PC-9 (cell line): ENCODE measurements around the gene HNRNPC. TPM values are rescaled to one million over a fixed set of nuclear protein-coding genes. Genes with fewer than 3 reads are reported as not detected.
A peak's percentile ranks its signal among the peaks of the same experiment; 100 is the strongest.
"Not testable (repeated sequence)": the region's sequence is repeated elsewhere in the genome, so short reads cannot be mapped to it uniquely, and the experiment has no call there.

Source experiments
- BruUV-seq: library from RNA; stranded (reverse); fragments of 400-500 nt; replicated peaks from 2 replicates; lab custom pipeline; 2021; lab: Mats Ljungman, UMichigan
- CTCF ChIA-PET: fragments of 300-600 bp; sonication (Branson Sonifier 250); formaldehyde crosslinking; loops from one replicate; lab custom pipeline; 2022; ENCODE audit warnings: antibody characterized with exemption; lab: Charles Lee
- POLR2A ChIA-PET: fragments of 300-600 bp; sonication (Branson Sonifier 250); formaldehyde crosslinking; loops from one replicate; lab custom pipeline; 2022; ENCODE audit warnings: antibody characterized with exemption; ENCODE audit not compliant: unreplicated experiment; lab: Charles Lee
- DNase-seq, 2 experiments: peaks; one replicate each; pipeline versions ENCODE4 v3.0.0 to v3.0.0-alpha.2; 2015 to 2022; ENCODE audit warnings: mixed read lengths in 1 of 2
- H2AFZ ChIP-seq: fragments of 200-600 bp; sonication (generic); 2 replicates; pipeline ENCODE4 v1.8.1; 2017; ENCODE audit warnings: antibody characterized with exemption
- H3F3A ChIP-seq: fragments of 200-600 bp; sonication (generic); 2 replicates; pipeline ENCODE4 v1.8.1; 2017; ENCODE audit warnings: antibody characterized with exemption, mild to moderate bottlenecking, low read depth; ENCODE audit not compliant: insufficient read depth
- H3K27ac ChIP-seq: fragments of 200-600 bp; sonication (generic); 2 replicates; pipeline ENCODE4 v1.6.1; 2016; ENCODE audit warnings: mixed run types
- H3K27me3 ChIP-seq: fragments of 200-600 bp; sonication (generic); 2 replicates; pipeline ENCODE4 v1.6.1; 2016; ENCODE audit warnings: low read depth, mixed run types; ENCODE audit not compliant: insufficient read depth
- H3K36me3 ChIP-seq: fragments of 200-600 bp; sonication (generic); 2 replicates; pipeline ENCODE4 v1.6.1; 2016; ENCODE audit warnings: low read depth, mixed run types
- H3K4me1 ChIP-seq: fragments of 200-600 bp; sonication (generic); replicated peaks from 2 replicates; pipeline ENCODE4 v1.6.1; 2016; ENCODE audit warnings: mixed run types; ENCODE audit not compliant: insufficient read depth
- H3K4me2 ChIP-seq: fragments of 200-600 bp; sonication (generic); 2 replicates; pipeline ENCODE4 v1.6.1; 2017; ENCODE audit warnings: mixed run types
- H3K4me3 ChIP-seq: fragments of 200-600 bp; sonication (generic); 2 replicates; pipeline ENCODE4 v1.6.1; 2016; ENCODE audit warnings: mixed run types
- H3K79me2 ChIP-seq: fragments of 200-600 bp; sonication (generic); 2 replicates; pipeline ENCODE4 v1.6.1; 2017; ENCODE audit warnings: low read depth, mixed run types
- H3K9me2 ChIP-seq: fragments of 200-600 bp; sonication (generic); 2 replicates; pipeline ENCODE4 v1.8.1; 2017; ENCODE audit warnings: mild to moderate bottlenecking; ENCODE audit not compliant: insufficient read depth
- H3K9me3 ChIP-seq: fragments of 200-600 bp; sonication (generic); 2 replicates; pipeline ENCODE4 v1.8.1; 2016; ENCODE audit warnings: low read depth; ENCODE audit not compliant: insufficient read depth
- H4K20me1 ChIP-seq: fragments of 200-600 bp; sonication (generic); 2 replicates; pipeline ENCODE4 v1.8.1; 2017; ENCODE audit not compliant: insufficient read depth
- CTCF ChIP-seq: fragments of 200-600 bp; sonication (generic); conservative IDR thresholded peaks from 2 replicates; pipeline ENCODE4 v1.6.1; 2017; ENCODE audit warnings: mixed run types, antibody characterized with exemption, mild to moderate bottlenecking, moderate library complexity
- EZH2 ChIP-seq: fragments of 200-600 bp; sonication (generic); IDR thresholded peaks from 2 replicates; pipeline ENCODE4 v1.8.0; 2017; ENCODE audit warnings: antibody characterized with exemption, low read depth
- intact Hi-C: fragments of 100-400 bp; cut with micrococcal nuclease; formaldehyde crosslinking; loops from one replicate; pipeline ENCODE4 v1.10.0; 2022; ENCODE audit not compliant: unreplicated experiment
- total RNA-seq: library from RNA; stranded (reverse); gene quantifications from 2 replicates; pipeline ENCODE4 v1.2.3, GENCODE V29; 2021

The HNRNPC gene
- total RNA-seq, 1 experiment from 2014 or later = 550 TPM

- BruUV-seq = no TSS peak
- Histone ChIP-seq H3K4me2 (no peak overlapping the region), H3K36me3 (peaks cover 76% of the 10 kb centered on the region), H3F3A (peaks cover 99% of the 10 kb centered on the region), H3K79me2 (peaks cover 95% of the 10 kb centered on the region), H2AFZ (no peak overlapping the region), H3K4me1 (no peaks in the 10 kb centered on the region), H3K9me2 (no peaks in the 10 kb centered on the region), H3K27ac (no peak overlapping the region), H3K9me3 (no peaks in the 10 kb centered on the region), H4K20me1 (peaks cover 98% of the 10 kb centered on the region), H3K4me3 (no peak overlapping the region), H3K27me3 (no peaks in the 10 kb centered on the region)
- CTCF ChIA-PET = no interaction called here
- TF ChIP-seq EZH2 (no peak), CTCF (no peak)
- POLR2A ChIA-PET = no interaction called here
- DNase-seq = no peak
- intact Hi-C loops = no loop called here
Observed at GRCh38 chr14:21215879-21216251, 53.4 kb downstream of the HNRNPC start.

GRCh38 chr14:21215130-21215878 is 53.9 kb downstream of the HNRNPC start:
- Histone ChIP-seq H3K4me2 (no peak overlapping the region), H3K27me3 (no peaks in the 10 kb centered on the region), H3K27ac (peak overlapping the region; percentile 15), H3K9me2 (no peaks in the 10 kb centered on the region), H2AFZ (no peak overlapping the region), H3K4me1 (no peaks in the 10 kb centered on the region), H3K79me2 (peaks cover 89% of the 10 kb centered on the region), H3K9me3 (no peaks in the 10 kb centered on the region), H3K4me3 (no peak overlapping the region), H3K36me3 (peaks cover 71% of the 10 kb centered on the region), H3F3A (peaks cover 96% of the 10 kb centered on the region), H4K20me1 (peaks cover 94% of the 10 kb centered on the region)
- POLR2A ChIA-PET = no interaction called here
- CTCF ChIA-PET = no interaction called here
- no peak for TF ChIP-seq EZH2
- no peak for TF ChIP-seq CTCF
- DNase-seq = no peak
- BruUV-seq = no TSS peak
- intact Hi-C loops = no loop called here

DNA sequence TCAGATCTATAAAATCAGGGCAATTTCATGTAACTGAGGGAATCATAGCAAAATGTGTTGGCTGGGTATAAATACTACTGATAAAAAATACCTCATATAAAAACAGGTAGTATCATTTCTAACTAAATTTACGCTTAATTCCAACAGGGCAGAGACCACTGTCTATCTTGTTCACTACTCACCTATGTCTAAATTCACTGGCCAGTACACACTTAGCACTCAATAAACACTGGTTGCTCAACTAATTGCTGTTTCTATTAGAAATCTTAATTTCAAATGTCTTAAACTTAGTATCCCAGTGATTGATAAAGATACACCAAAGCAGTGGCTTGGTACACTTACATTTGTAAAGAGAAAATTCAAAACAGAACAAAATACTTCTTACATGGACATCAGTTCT is 55.6 kb downstream of the HNRNPC start:
- 0 out of 2 replicates have a peak overlapping the region, but pooled peaks have one; percentile 15 for H3K27ac ChIP-seq
- H3K9me3 ChIP-seq = no peaks in the 10 kb centered on the region
- no peak overlapping the region for H3K4me3 ChIP-seq
- H3F3A ChIP-seq = peaks cover 96% of the 10 kb centered on the region
- no TSS peak for BruUV-seq
- no peaks in the 10 kb centered on the region for H3K4me1 ChIP-seq
- ChIA-PET POLR2A (no interaction called here), CTCF (no interaction called here)
- DNase-seq = no peak
- no peak overlapping the region for H2AFZ ChIP-seq
- no peak overlapping the region for H3K4me2 ChIP-seq
- peaks cover 75% of the 10 kb centered on the region for H3K36me3 ChIP-seq
- TF ChIP-seq CTCF (no peak), EZH2 (no peak)
- H3K79me2 ChIP-seq = peaks cover 83% of the 10 kb centered on the region
- intact Hi-C loops = no loop called here
- H4K20me1 ChIP-seq = peaks cover 94% of the 10 kb centered on the region
- H3K9me2 ChIP-seq = no peaks in the 10 kb centered on the region
- no peaks in the 10 kb centered on the region for H3K27me3 ChIP-seq

DNA sequence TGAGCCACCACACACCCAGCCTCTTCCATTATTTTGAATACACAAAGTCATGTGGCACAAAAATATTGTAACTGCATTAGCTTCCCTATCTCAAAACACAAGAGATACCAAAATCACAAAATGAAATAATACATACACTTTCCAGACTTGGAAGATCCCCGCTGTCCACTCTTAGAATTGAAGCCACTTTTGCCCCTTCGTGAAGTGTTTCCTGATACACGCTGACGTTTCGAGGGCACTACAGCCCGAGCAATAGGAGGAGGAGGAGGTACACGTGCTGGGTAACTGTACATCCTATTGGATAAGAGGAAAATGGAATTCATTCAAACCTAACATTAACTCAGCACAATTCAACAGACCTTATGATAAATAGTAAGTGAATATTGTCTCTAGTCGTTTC is 56.4 kb downstream of the HNRNPC start:
- H3K4me1 ChIP-seq, BruUV-seq, intact Hi-C loops, DNase-seq, CTCF ChIA-PET, H3K4me3 ChIP-seq, H3K4me2 ChIP-seq, H2AFZ ChIP-seq, H3K9me2 ChIP-seq, H3K9me3 ChIP-seq, H3K27me3 ChIP-seq, H3K27ac ChIP-seq, POLR2A ChIA-PET: not testable (repeated sequence)
- H3F3A ChIP-seq = peaks cover 96% of the 10 kb centered on the region
- H4K20me1 ChIP-seq = peaks cover 94% of the 10 kb centered on the region
- H3K36me3 ChIP-seq = peaks cover 82% of the 10 kb centered on the region
- H3K79me2 ChIP-seq = peaks cover 80% of the 10 kb centered on the region
